Lower leg skin (tissue), 4 donors: Measurements from ENCODE around the gene ATP6AP1. TPM values are rescaled to one million over a fixed set of nuclear protein-coding genes. Genes with fewer than 3 reads are reported as not detected.

Experiments used
- DNase-seq, 2 donors: peaks; one replicate each; pipeline ENCODE4 v3.0.0-alpha.2; 2019; ENCODE audit warnings: low spot score in 2 of 2
- H3K4me3 ChIP-seq: fragments of 200-600 bp; sonication (generic); 2 replicates; pipeline ENCODE4 v1.5.1; 2017; ENCODE audit warnings: mild to moderate bottlenecking, low read depth; ENCODE audit not compliant: poor library complexity, severe bottlenecking
- CTCF ChIP-seq, 3 donors: fragments of 450-650 bp; IDR thresholded peaks; one replicate each; pipeline ENCODE4 v1.5.1; 2016; ENCODE audit warnings: antibody characterized with exemption in 3 of 3, mild to moderate bottlenecking in 3 of 3, moderate library complexity in 2 of 3
- POLR2A ChIP-seq, 2 donors: fragments of 450-650 bp; IDR thresholded peaks; one replicate each; pipeline ENCODE4 v1.6.1; 2016 to 2017; ENCODE audit warnings: antibody characterized with exemption in 2 of 2, mild to moderate bottlenecking in 1 of 2, moderate library complexity in 1 of 2
- WGBS, 2 donors: methylation state at CpG; one replicate each; pipeline ENCODE4 v1.1.5; 2018; 5-methylcytosine and 5-hydroxymethylcytosine counted together
- intact Hi-C: fragments of 100-400 bp; cut with DNase I; formaldehyde crosslinking; loops from one replicate; pipeline ENCODE4 v1.15.0; 2023; ENCODE audit warnings: low total_unique reads
- total RNA-seq, 4 donors: library from RNA; depleted of rRNA; stranded (reverse); fragments of >200 nt; gene quantifications; one replicate each; pipeline ENCODE4 v1.1.0, GENCODE V29; 2016

ATP6AP1 gene
- total RNA-seq, 4 donors from 2014 or later: 71.0 to 93.5 (median 78.4) TPM

- intact Hi-C loops: no loop called here
- no peak for TF ChIP-seq CTCF (IDR thresholded peaks at IDR 0.05)
- no peak for TF ChIP-seq POLR2A (IDR thresholded peaks at IDR 0.05)
- DNase-seq: no peak
- no peak overlapping the region for H3K4me3 ChIP-seq
- 87 to 90% methylated on average over 18 to 23 of the region's 23 CpGs for WGBS, 2 donors
Observed at GRCh38 chrX:154471839-154472684, 43.6 kb downstream of the ATP6AP1 start.

- TF ChIP-seq CTCF (IDR thresholded peaks at IDR 0.05): no peak
- no peak for TF ChIP-seq POLR2A (IDR thresholded peaks at IDR 0.05)
- intact Hi-C loops: no loop called here
- no peak for DNase-seq
- no peak overlapping the region for H3K4me3 ChIP-seq
- 66 to 73% methylated on average over 18 to 28 of the region's 28 CpGs for WGBS, 2 donors
Observed at GRCh38 chrX:154472685-154473632, 44.5 kb downstream of the ATP6AP1 start.

- H3K4me3 ChIP-seq: no peak overlapping the region
- no peak for DNase-seq
- intact Hi-C loops: no loop called here
- WGBS, 2 donors: 53 to 68% methylated on average over 6 to 7 of the region's 7 CpGs
- TF ChIP-seq CTCF (IDR thresholded peaks at IDR 0.05): no peak
- TF ChIP-seq POLR2A (IDR thresholded peaks at IDR 0.05): no peak
Observed at GRCh38 chrX:154473683-154474082, 45.2 kb downstream of the ATP6AP1 start.

- no peak for DNase-seq
- 71 to 77% methylated on average over 8 of the region's 8 CpGs for WGBS, 2 donors
- intact Hi-C loops: no loop called here
- H3K4me3 ChIP-seq: no peak overlapping the region
- TF ChIP-seq CTCF (IDR thresholded peaks at IDR 0.05) (no peak), POLR2A (IDR thresholded peaks at IDR 0.05) (no peak)
Observed at GRCh38 chrX:154476821-154477220, 48.3 kb downstream of the ATP6AP1 start.

GRCh38 chrX:154477891-154478477 lies 49.5 kb downstream of the ATP6AP1 start:
- WGBS, 2 donors: 62 to 68% methylated on average over 18 to 24 of the region's 24 CpGs
- no peak for TF ChIP-seq POLR2A (IDR thresholded peaks at IDR 0.05)
- no peak for TF ChIP-seq CTCF (IDR thresholded peaks at IDR 0.05)
- H3K4me3 ChIP-seq: no peak overlapping the region
- DNase-seq: no peak
- intact Hi-C loops: no loop called here
